Measurements from ENCODE around the gene RAB40B.

Gene RAB40B

DNA sequence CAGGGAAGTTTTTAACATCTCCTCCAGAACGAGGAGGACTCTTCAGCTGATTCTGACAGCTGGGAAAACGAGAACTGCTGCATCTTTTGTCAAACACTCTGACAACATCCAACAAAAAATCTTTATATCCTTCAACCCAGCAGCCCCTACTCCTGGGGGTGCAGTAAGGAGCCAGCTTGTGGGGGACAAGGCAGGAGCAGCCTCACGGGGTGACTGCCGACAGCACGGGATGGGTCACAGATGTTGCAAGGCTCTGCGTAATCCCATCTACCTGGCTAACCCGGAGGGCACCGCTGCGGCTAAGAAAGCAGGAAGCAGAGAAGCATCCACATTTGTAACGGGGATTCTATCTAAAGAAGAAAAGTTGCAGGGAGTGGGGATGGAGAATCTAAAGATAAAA lies 78.9 kb downstream of the RAB40B start:
- no peak overlapping the region for H3K4me3 ChIP-seq (ENCODE audit: low read depth, low read length)

DNA sequence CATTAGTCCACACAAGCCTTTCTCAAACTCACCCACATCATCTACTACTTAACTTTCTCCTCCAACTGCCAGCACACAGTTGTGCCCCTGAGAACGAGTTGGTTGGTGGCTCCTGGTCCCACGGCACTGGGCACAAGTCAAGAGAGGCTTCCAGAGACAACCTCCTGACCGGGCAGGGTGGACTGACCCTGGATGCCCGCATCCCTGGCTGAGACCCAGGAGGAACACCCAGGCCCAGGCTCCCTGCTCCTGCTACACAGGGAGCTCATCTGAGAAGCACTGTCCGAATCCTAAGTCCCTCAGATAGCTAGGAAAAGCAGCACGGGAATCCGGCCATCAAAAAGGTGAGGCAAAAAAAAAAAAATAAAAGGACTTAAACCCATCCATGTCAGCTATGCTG lies 79.3 kb downstream of the RAB40B start:
- no peak overlapping the region for H3K4me3 ChIP-seq (ENCODE audit: low read depth, low read length)

DNA sequence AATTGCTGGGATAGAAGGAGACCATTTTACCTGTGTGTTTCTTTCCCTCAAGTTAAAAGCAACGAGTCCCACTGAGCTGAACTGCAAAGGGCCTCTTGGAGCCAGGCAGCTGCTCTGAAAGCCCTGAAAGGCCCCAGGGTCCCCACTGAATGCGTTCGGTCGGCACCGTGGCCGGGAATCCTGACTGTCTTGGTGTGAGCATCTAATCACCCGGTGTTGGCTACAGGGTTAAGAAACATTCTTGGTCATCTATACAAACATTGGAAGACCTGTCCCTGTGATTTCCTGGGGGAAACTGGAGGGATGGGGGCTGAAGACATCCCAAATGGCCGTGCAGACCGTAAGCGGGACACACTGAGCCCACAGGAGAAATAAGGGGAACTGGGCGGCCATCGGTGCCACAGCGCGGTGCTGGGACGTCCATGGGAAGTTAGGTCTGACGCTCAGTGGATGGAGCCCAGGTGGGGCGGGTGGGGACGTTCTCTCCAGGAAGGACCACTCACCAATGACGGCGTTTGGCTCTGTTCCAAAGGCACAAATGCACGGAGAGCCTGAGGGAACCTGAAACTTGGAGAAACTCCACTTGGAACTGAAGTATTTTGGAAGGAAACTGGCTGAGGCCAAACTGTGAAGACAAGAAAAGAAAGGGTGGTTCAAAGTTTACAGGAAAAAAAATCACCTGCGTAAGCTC lies 82.3 kb downstream of the RAB40B start:
- H3K4me3 ChIP-seq (ENCODE audit: low read depth, low read length): no peak overlapping the region

DNA sequence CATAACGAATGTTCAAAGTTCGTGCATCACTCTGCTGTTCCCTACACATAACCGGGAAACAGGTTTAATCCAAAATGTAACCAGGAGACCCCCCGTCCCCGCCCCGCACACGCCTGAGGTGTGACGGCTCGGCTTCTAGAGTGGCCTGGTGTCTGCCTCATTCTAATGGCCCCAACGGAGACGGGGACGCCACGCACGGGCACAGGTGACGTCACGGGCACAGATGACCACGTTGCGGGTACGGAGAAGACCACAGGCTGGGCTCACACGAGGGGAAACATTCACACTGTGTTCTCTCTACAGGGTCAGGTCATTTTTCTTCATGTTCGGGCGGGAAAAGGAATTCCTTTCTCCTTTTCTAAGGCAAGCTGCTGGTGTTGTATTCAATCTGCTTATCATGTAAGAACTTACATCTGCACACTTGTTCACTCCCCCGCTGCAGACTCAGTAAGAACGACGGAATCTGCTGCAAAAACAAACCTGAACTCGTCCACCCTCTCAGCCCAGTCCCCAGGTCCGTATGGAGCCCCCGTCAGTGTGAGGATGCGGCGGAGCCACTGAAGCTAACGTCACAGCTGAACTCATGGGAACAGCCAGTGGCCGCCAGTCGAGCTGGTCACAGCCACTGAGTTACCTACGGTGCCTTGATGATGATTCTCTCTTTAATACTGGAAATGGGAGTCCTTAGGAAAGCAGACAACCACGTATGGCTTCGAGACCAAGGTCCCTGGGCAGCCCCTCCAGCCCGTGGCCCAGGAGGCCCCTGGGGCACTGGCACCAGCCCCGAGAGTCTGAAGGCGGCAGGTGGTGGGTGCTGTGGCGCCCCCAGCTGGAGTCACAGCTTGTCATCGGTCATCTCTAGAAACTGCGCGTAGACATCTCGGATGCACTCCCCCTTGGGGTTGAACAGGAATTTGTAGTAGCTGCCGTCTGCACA lies 83.1 kb downstream of the RAB40B start:
- H3K4me3 ChIP-seq (ENCODE audit: low read depth, low read length): no peak overlapping the region

DNA sequence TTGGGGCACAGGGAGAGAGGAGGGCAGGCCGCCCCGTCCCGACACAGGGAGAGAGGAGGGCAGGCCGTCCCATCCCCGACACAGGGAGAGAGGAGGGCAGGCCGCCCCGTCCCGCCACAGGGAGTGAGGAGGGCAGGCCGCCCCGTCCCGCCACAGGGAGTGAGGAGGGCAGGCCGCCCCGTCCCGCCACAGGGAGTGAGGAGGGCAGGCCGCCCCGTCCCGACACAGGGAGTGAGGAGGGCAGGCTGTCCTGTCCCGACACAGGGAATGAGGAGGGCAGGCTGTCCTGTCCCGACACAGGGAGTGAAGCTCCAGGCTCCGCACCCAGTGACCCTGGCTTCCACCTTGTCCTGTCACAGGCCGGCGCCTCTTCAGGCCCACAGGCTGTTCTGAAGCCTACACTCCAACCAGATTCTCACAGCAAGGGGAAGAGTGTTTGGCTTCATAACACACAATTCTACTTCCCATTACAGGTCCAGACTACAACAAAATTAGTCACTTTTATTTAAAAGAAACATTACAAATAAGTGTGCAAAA lies 84.3 kb downstream of the RAB40B start:
- H3K4me3 ChIP-seq (ENCODE audit: low read depth, low read length): no peak overlapping the region

DNA sequence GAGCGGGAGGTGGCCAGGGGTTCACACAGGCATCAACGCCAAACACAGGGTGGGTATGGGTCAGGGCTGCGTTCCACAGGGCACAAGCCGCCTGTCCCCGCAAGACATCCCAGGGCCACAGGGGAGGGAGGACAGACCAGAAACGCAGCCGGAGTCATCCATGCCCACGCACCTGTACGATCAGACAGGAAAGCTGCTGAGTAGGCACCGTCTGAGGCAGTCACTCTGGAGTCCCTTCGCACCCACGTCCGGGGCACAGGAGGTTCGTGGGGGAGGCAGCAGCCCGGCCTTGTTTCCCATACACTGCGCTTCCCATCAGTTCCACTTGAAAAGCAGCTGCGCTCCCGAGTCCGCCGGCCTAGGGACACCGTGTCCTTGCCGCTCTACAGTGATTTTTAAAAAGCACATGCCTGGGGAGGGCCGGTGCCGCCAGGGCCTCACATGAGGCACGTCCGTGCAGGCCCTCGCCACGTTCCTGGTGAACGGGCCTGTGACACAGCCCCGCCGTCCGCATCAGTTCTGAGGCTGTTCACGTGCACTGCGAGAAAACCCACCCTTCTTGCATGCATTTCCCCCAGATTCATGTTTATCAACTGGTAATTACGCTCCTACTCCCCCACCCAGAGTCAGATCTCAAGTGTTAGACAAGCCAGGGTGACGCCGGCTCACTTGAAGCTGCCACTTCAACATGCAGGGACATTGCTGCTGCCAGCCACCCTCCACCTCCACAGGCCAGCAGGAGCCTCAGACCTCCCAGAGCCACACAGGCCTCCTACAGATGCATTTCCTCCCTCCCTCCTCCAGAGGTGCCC lies 85.0 kb downstream of the RAB40B start:
- no peak overlapping the region for H3K4me3 ChIP-seq (ENCODE audit: low read depth, low read length)

DNA sequence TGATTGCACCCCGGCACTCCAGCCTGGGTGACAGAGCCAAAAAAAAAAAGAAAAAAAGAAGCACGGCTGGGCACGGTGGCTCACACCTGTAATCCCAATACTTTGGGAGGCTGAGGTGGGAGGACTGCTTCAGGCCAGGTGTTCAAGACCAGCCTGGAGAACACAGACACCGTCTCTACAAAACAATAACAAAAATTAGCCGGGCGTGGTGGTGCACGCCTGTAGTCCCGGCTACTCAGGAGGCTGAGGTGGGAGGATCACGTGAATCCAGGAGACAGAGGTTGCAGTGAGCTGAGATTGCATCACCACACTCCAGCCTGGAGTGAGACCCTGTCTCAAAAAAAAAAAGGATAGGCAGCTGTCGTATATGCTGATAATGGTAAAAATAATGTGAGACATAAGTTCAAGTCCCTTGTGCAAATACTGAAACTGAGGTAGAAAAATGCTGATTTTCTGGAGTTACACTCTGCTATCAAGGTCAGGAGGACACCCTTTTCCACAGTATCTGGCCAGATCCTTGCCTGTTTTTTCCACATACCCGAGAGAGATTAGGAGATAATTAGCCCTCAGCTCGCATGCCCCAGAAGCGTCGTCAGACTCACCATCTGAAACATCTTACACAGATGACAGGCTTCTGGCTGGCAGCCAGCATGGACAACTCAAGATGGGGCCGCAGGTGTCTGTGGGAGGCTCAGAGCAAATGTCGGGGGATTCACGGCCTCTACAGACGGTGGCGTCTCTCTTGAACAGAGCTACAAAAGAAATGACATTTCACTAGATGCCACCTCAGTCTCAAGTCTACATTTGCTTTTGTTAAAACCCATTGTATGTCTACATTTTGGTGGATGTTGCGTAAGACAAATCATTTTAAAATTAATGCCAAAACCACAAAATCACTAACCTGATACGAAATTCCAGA lies 87.1 kb downstream of the RAB40B start:
- no peak overlapping the region for H3K4me3 ChIP-seq (ENCODE audit: low read depth, low read length)

DNA sequence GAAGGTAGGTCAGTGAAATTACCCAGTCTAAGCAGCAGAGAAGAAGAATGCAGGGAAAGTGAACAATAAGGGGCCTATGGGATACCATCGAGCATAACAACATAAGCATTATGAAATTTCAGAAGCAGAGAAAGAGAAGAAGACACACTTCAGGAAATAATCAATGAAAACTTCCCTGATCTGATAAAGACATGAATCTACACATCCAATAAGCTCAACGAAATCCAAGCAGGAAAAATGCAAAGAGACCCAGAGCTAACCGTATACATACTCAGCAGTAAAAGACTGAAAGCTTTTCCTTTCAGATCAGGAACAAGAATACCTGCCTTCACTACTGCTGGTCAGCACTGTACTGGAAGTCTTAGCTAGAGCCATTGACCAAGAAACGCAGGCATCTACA lies 88.8 kb downstream of the RAB40B start:
- H3K4me3 ChIP-seq (ENCODE audit: low read depth, low read length): no peak overlapping the region

DNA sequence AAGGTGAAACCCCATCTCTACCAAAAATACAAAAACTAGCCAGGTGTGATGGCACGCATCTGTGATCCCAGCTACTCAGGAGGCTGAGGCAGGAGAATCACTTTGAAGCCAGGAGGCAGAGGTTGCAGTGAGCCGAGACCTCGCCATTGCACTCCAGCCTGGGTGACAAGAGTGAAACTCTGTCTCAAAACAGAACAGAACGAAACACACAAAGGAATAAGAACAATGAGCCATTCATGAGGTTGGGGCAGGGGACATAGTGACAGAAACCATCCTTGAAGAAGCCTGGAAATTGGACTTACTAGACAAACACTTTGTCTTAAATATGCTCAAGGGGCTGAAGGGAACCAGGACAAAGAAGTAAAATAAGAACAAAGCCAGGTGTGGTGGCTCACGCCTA lies 89.7 kb downstream of the RAB40B start:
- H3K4me3 ChIP-seq (ENCODE audit: low read depth, low read length): no peak overlapping the region

DNA sequence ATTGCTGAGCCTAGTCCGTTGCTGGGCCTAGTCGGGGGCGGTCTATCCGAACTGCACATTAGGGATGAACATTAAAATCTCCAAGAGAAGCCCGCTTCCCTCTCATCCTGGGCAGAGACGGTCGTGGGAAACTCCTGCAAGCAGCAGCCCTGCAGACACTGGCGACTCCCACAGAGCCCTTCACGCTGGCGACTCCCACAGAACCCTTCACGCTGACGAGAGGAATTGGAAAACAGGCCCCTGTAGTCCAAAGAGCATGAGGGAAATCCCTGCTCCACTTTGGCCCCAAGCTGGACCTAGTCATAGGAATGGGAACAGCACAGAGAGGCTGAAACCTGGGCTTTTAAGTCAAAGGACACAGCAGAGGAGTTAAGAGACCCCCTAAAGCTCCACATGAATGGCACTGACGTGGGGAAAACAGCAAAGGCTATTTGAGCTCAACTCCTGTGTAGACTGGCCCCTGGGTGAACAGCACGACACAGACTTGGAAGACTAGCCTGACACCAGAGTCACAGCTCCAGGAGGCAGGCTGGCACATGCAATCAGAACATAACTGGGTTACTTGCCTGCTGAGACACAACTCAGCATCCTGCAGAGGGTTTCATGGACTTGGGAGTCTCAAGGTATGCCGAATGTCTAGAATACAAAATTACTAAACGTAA lies 92.4 kb downstream of the RAB40B start:
- no peak overlapping the region for H3K4me3 ChIP-seq (ENCODE audit: low read depth, low read length)

All from iPS-11a (cell line).